ENCODE measurements around the gene MMP14. TPM values are rescaled to one million over a fixed set of nuclear protein-coding genes. Genes with fewer than 3 reads are reported as not detected.
"Not testable (repeated sequence)": the region's sequence is repeated elsewhere in the genome, so short reads cannot be mapped to it uniquely, and the experiment has no call there.

Gene MMP14
- total RNA-seq (100 to 1,000 TPM in 3 of 4 donors, 10 to 100 TPM in 1; 86.6 to 140 (median 115) TPM), polyA plus RNA-seq (10 to 100 TPM; 21.0 to 85.4 (median 33.5) TPM)

- TF ChIP-seq POLR2A (IDR thresholded peaks at IDR 0.05) (peak; percentile 75 to 90), EP300 (IDR thresholded peaks at IDR 0.05) (no peak), POLR2AphosphoS5 (IDR thresholded peaks at IDR 0.05) (peak; percentile 89 to 95 (median 92)), CTCF (IDR thresholded peaks at IDR 0.05) (peak; percentile 28 to 53 (median 46))
- H3K36me3 ChIP-seq: peaks cover 5 to 26% (median 15%) of the 10 kb centered on the region in 4 donors
- intact Hi-C loops (cut with DNase I): loop anchor here (1.0 to 5.0 kb wide), 2 partner anchors 15 to 36 kb away; partner anchors contain the start of gene LRP10
- H3K27me3 ChIP-seq: no peaks in the 10 kb centered on the region
- WGBS, 2 donors: 4 to 11% methylated on average over 46 of the region's 46 CpGs
- DNase-seq: peak; percentile 94
- peak within 1 kb of the TSS; percentile 95 to 98 (median 97) for H3K4me3 ChIP-seq
- H3K27ac ChIP-seq: peak within 1 kb of the TSS; percentile 97 to 100 (median 98)
- peaks cover 0 to 43% (median 37%) of the 10 kb centered on the region in 4 donors for H3K4me1 ChIP-seq
- no peaks in the 10 kb centered on the region for H3K9me3 ChIP-seq
These were observed at the start of gene MMP14 for GRCh38 chr14:22836301-22837113. MMP14 (plus strand) TSS chr14:22836585; CDS start chr14:22836818, 233 bp downstream.

GRCh38 chr14:22786685-22787084 lies 49.7 kb upstream of the MMP14 start:
- WGBS, 2 donors: 96 to 97% methylated on average over 4 of the region's 4 CpGs
- DNase-seq: no peak
- no peak overlapping the region for H3K4me3 ChIP-seq
- TF ChIP-seq POLR2AphosphoS5 (IDR thresholded peaks at IDR 0.05) (no peak), CTCF (IDR thresholded peaks at IDR 0.05) (no peak)
- no peaks in the 10 kb centered on the region for H3K36me3 ChIP-seq
- no peaks in the 10 kb centered on the region for H3K4me1 ChIP-seq
- no peaks in the 10 kb centered on the region for H3K9me3 ChIP-seq
- intact Hi-C loops (cut with DNase I): no loop called here
- H3K27me3 ChIP-seq: no peaks in the 10 kb centered on the region
- H3K27ac ChIP-seq: no peak overlapping the region

- Histone ChIP-seq H3K27me3 (no peaks in the 10 kb centered on the region), H3K4me3 (no peak overlapping the region), H3K9me3 (no peaks in the 10 kb centered on the region), H3K4me1 (no peaks in the 10 kb centered on the region), H3K27ac (no peak overlapping the region), H3K36me3 (no peaks in the 10 kb centered on the region)
- intact Hi-C loops (cut with DNase I): no loop called here
- no peak for DNase-seq
- WGBS, 2 donors: 56 to 77% methylated on average over 3 of the region's 3 CpGs
- TF ChIP-seq POLR2AphosphoS5 (IDR thresholded peaks at IDR 0.05) (no peak), POLR2A (IDR thresholded peaks at IDR 0.05) (no peak), EP300 (IDR thresholded peaks at IDR 0.05) (no peak), CTCF (IDR thresholded peaks at IDR 0.05) (no peak)
These were observed 45.1 kb upstream of the MMP14 start for GRCh38 chr14:22791301-22791700.

GRCh38 chr14:22792158-22792557 lies 44.2 kb upstream of the MMP14 start:
- whole genome bisulfite sequencing, 2 donors: 93 to 96% methylated on average over 2 of the region's 2 CpGs
- H3K27me3 ChIP-seq: no peaks in the 10 kb centered on the region
- intact Hi-C loops (cut with DNase I): no loop called here
- no peaks in the 10 kb centered on the region for H3K9me3 ChIP-seq
- no peak overlapping the region for H3K27ac ChIP-seq
- DNase-seq: no peak
- H3K4me1 ChIP-seq: no peaks in the 10 kb centered on the region
- no peak overlapping the region for H3K4me3 ChIP-seq
- no peaks in the 10 kb centered on the region for H3K36me3 ChIP-seq
- TF ChIP-seq POLR2A (IDR thresholded peaks at IDR 0.05) (no peak), EP300 (IDR thresholded peaks at IDR 0.05) (no peak)

GRCh38 chr14:22793550-22793949 lies 42.8 kb upstream of the MMP14 start:
- H3K9me3 ChIP-seq; H3K4me1 ChIP-seq; H3K27ac ChIP-seq; H3K4me3 ChIP-seq; intact Hi-C loops (cut with DNase I); DNase-seq; H3K36me3 ChIP-seq; H3K27me3 ChIP-seq: not testable (repeated sequence)
- 70 to 88% methylated on average over 5 of the region's 5 CpGs for WGBS, 2 donors

Measured in sigmoid colon (tissue), 7 donors.